ENCODE results near the gene PIGW.
"Not testable (repeated sequence)": the region's sequence is repeated elsewhere in the genome, so short reads cannot be mapped to it uniquely, and the experiment has no call there.

The PIGW gene

GRCh38 chr17:36508439-36508838, 26.3 kb upstream of the PIGW start:
- not testable (repeated sequence) for DNase-seq (ENCODE audit: low spot score)

GRCh38 chr17:36509272-36509985, 25.4 kb upstream of the PIGW start:
- DNase-seq (ENCODE audit: low spot score), result no peak

- DNase-seq (ENCODE audit: low spot score), result no peak
Measured at GRCh38 chr17:36510636-36511035, 24.2 kb upstream of the PIGW start.

- DNase-seq (ENCODE audit: low spot score), result no peak
Measured at GRCh38 chr17:36511216-36511615, 23.6 kb upstream of the PIGW start.

- DNase-seq (ENCODE audit: low spot score), result no peak
Measured at GRCh38 chr17:36512641-36513040, 22.1 kb upstream of the PIGW start.

- no peak for DNase-seq (ENCODE audit: low spot score)
Measured at GRCh38 chr17:36514856-36515255, 19.9 kb upstream of the PIGW start.

- DNase-seq (ENCODE audit: low spot score), result no peak
Measured at GRCh38 chr17:36515837-36516236, 18.9 kb upstream of the PIGW start.

- DNase-seq (ENCODE audit: low spot score), result no peak
Measured at GRCh38 chr17:36523113-36523512, 11.7 kb upstream of the PIGW start.

GRCh38 chr17:36524428-36524876, 10.3 kb upstream of the PIGW start:
- DNase-seq (ENCODE audit: low spot score), result no peak

- DNase-seq (ENCODE audit: low spot score), result no peak
Measured at GRCh38 chr17:36525113-36525512, 9.7 kb upstream of the PIGW start.

- no peak for DNase-seq (ENCODE audit: low spot score)
Measured at GRCh38 chr17:36525888-36526287, 8.9 kb upstream of the PIGW start.

- DNase-seq (ENCODE audit: low spot score), result no peak
Measured at GRCh38 chr17:36527621-36528250, 7.1 kb upstream of the PIGW start.

GRCh38 chr17:36529121-36529520, 5.7 kb upstream of the PIGW start:
- peak; percentile 52 for DNase-seq (ENCODE audit: low spot score)

GRCh38 chr17:36532435-36532975, 2.3 kb upstream of the PIGW start:
- DNase-seq (ENCODE audit: low spot score), result no peak

- peak; percentile 64 for DNase-seq (ENCODE audit: low spot score)
Measured at GRCh38 chr17:36533935-36534839, 600 bp upstream of the PIGW start.

- no peak for DNase-seq (ENCODE audit: low spot score)
Measured at GRCh38 chr17:36535669-36536081, 888 bp downstream of the PIGW start.

- no peak for DNase-seq (ENCODE audit: low spot score)
Measured at GRCh38 chr17:36540696-36541095, 5.9 kb downstream of the PIGW start.

GRCh38 chr17:36542755-36543154, 8.0 kb downstream of the PIGW start:
- no peak for DNase-seq (ENCODE audit: low spot score)

- peak; percentile 41 for DNase-seq (ENCODE audit: low spot score)
Measured at GRCh38 chr17:36544044-36544306, 9.2 kb downstream of the PIGW start.

GRCh38 chr17:36544307-36545076, 9.7 kb downstream of the PIGW start, which contains the start of gene GGNBP2:
TSS of gene GGNBP2 (plus strand) at chr17:36544919. CDS start at chr17:36545725, 806 bp downstream.
- peak; percentile 92 for DNase-seq (ENCODE audit: low spot score)

GRCh38 chr17:36545077-36545464, 10.3 kb downstream of the PIGW start:
- DNase-seq (ENCODE audit: low spot score), result no peak
